Measurements from ENCODE around the gene CORO7. TPM values are rescaled to one million over a fixed set of nuclear protein-coding genes. Genes with fewer than 3 reads are reported as not detected.

The CORO7 gene
- polyA plus RNA-seq, 1 of the 3 experiments (the other 2 are of a cell fraction) = 25.8 TPM

- TF ChIP-seq USF2 (IDR thresholded peaks at IDR 0.05; ENCODE audit: borderline replicate concordance, low read depth, low read length) = no peak
- no peak for TF ChIP-seq RFX5 (IDR thresholded peaks at IDR 0.05; ENCODE audit: low read length)
Measured at GRCh38 chr16:4328782-4329775, 87.3 kb downstream of the CORO7 start (continued).

DNA sequence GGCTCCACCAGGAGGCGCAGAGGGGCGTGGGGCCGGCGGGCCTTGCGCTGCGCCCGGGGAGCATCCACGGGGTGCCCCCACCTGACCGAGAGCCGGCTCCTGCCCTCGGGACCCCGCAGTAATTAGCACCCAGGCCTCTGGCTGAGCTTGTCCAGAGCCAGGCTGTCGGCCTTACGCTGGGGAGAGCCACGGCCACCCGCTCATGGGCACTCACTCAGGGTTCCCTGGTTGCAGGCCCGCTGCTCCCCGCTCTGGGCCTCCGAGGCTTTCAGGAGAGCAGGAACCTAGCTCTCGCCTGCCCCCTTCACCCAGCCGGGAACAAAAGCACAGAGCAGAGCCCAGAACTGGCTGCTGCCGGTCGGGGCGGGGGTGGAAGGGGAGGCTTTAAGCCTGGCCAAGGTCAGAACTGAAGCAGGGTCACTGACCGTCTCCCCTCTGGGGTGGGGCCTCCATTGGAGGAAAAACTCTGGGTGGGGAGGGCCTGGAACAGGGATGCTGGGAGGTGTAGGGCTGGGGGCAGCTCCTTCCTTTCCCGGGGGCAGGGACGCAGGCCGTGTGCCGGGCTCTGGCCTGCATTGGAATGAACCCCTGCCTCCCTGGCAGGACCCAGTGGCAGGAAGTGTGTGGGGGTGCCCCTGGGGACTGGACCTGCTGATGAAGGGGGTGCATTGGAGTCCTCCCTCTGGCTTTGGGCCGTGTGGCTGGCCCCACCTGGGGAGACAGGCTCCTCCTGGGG is 88.2 kb downstream of the CORO7 start:
- Histone ChIP-seq H3F3A (replicated peaks; ENCODE audit: insufficient read depth) (peaks cover 12% of the 10 kb centered on the region), H2AFZ (ENCODE audit: low read depth) (no peak overlapping the region), H3K9me2 (no peaks in the 10 kb centered on the region), H3K36me3 (replicated peaks in 1 of 2; ENCODE audit: control insufficient read depth in 1 of 2, insufficient read depth in 2 of 2, low read length in 1 of 2) (peaks cover 0 to 11% of the 10 kb centered on the region in 2 experiments), H3K79me2 (ENCODE audit: insufficient read depth) (peaks cover 88% of the 10 kb centered on the region), H3K9me3 (no peaks in the 10 kb centered on the region), H3K4me3 (ENCODE audit: low read depth in 2 of 2, low read length in 1 of 2) (peak overlapping the region; percentile 12 to 39; a peak in 2 of 4 replicates), H4K20me1 (ENCODE audit: insufficient read depth) (peaks cover 63% of the 10 kb centered on the region), H3K27me3 (ENCODE audit: insufficient read depth) (no peaks in the 10 kb centered on the region), H3K27ac (ENCODE audit: low read depth in 2 of 2, low read length in 1 of 2) (peak overlapping the region; percentile 22 to 82), H3K4me2 (peak overlapping the region; percentile 66), H3K4me1 (ENCODE audit: control insufficient read depth in 1 of 2, insufficient read depth in 2 of 2, low read depth in 1 of 2, low read length in 1 of 2) (peaks cover 15 to 34% of the 10 kb centered on the region in 2 experiments; a peak in 3 of 4 replicates), H3K9ac (peak overlapping the region; percentile 23; the same call in 1 of the 2 replicates)
- ChIA-PET CTCF (interaction anchor here (0.6 to 14.9 kb wide), 25 partner anchors 11 to 646 kb away, joined by 3 to 281 read pairs (median 7); partner anchors contain the start of gene TFAP4), POLR2A (interaction anchor here (0.6 to 1.3 kb wide), 6 partner anchors 12 to 65 kb away, joined by 3 to 8 read pairs (median 4); no protein-coding TSS in a partner anchor)
- WGBS (ENCODE audit: low lambda C conversion rate) = 32% methylated on average over 12 of the region's 30 CpGs
- peak; percentile 95 for DNase-seq
- TF ChIP-seq, protein P1, sequence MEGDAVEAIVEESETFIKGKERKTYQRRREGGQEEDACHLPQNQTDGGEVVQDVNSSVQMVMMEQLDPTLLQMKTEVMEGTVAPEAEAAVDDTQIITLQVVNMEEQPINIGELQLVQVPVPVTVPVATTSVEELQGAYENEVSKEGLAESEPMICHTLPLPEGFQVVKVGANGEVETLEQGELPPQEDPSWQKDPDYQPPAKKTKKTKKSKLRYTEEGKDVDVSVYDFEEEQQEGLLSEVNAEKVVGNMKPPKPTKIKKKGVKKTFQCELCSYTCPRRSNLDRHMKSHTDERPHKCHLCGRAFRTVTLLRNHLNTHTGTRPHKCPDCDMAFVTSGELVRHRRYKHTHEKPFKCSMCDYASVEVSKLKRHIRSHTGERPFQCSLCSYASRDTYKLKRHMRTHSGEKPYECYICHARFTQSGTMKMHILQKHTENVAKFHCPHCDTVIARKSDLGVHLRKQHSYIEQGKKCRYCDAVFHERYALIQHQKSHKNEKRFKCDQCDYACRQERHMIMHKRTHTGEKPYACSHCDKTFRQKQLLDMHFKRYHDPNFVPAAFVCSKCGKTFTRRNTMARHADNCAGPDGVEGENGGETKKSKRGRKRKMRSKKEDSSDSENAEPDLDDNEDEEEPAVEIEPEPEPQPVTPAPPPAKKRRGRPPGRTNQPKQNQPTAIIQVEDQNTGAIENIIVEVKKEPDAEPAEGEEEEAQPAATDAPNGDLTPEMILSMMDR (IDR thresholded peaks at IDR 0.05) = peak; percentile 52
- TF ChIP-seq TAF1 (IDR thresholded peaks at IDR 0.05; ENCODE audit: borderline replicate concordance, low read depth, low read length) = 0 out of 2 replicates have a peak, but pooled peaks have one; percentile 18
- TF ChIP-seq RXRA (IDR thresholded peaks at IDR 0.05; ENCODE audit: borderline replicate concordance, low read depth) = no peak
- TF ChIP-seq GATA2 (CRISPR knock-in tag; IDR thresholded peaks at IDR 0.05) = no peak
- TF ChIP-seq EZH2phosphoT487 (IDR thresholded peaks at IDR 0.05; ENCODE audit: borderline replicate concordance, low read depth) = no peak
- TF ChIP-seq ELF1 (IDR thresholded peaks at IDR 0.05) = no peak
- TF ChIP-seq, protein P2, sequence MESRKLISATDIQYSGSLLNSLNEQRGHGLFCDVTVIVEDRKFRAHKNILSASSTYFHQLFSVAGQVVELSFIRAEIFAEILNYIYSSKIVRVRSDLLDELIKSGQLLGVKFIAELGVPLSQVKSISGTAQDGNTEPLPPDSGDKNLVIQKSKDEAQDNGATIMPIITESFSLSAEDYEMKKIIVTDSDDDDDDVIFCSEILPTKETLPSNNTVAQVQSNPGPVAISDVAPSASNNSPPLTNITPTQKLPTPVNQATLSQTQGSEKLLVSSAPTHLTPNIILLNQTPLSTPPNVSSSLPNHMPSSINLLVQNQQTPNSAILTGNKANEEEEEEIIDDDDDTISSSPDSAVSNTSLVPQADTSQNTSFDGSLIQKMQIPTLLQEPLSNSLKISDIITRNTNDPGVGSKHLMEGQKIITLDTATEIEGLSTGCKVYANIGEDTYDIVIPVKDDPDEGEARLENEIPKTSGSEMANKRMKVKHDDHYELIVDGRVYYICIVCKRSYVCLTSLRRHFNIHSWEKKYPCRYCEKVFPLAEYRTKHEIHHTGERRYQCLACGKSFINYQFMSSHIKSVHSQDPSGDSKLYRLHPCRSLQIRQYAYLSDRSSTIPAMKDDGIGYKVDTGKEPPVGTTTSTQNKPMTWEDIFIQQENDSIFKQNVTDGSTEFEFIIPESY (IDR thresholded peaks at IDR 0.05; ENCODE audit: borderline replicate concordance, low read depth) = no peak
- TF ChIP-seq, protein P3, sequence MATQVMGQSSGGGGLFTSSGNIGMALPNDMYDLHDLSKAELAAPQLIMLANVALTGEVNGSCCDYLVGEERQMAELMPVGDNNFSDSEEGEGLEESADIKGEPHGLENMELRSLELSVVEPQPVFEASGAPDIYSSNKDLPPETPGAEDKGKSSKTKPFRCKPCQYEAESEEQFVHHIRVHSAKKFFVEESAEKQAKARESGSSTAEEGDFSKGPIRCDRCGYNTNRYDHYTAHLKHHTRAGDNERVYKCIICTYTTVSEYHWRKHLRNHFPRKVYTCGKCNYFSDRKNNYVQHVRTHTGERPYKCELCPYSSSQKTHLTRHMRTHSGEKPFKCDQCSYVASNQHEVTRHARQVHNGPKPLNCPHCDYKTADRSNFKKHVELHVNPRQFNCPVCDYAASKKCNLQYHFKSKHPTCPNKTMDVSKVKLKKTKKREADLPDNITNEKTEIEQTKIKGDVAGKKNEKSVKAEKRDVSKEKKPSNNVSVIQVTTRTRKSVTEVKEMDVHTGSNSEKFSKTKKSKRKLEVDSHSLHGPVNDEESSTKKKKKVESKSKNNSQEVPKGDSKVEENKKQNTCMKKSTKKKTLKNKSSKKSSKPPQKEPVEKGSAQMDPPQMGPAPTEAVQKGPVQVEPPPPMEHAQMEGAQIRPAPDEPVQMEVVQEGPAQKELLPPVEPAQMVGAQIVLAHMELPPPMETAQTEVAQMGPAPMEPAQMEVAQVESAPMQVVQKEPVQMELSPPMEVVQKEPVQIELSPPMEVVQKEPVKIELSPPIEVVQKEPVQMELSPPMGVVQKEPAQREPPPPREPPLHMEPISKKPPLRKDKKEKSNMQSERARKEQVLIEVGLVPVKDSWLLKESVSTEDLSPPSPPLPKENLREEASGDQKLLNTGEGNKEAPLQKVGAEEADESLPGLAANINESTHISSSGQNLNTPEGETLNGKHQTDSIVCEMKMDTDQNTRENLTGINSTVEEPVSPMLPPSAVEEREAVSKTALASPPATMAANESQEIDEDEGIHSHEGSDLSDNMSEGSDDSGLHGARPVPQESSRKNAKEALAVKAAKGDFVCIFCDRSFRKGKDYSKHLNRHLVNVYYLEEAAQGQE (IDR thresholded peaks at IDR 0.05; ENCODE audit: low read depth, low read length) = no peak
- no peak for TF ChIP-seq GABPA (IDR thresholded peaks at IDR 0.05; ENCODE audit: low read depth)
- TF ChIP-seq MEF2A (IDR thresholded peaks at IDR 0.05; ENCODE audit: borderline replicate concordance, low read depth) = no peak
- no peak for TF ChIP-seq RCOR1 (IDR thresholded peaks at IDR 0.05; ENCODE audit: low read length)
- TF ChIP-seq TCF12 (IDR thresholded peaks at IDR 0.05) = no peak
- peak; percentile 43; the same call in 1 of the 2 replicates for TF ChIP-seq SMC3 (IDR thresholded peaks at IDR 0.05; ENCODE audit: low read depth, low read length)
- no peak for TF ChIP-seq USF2 (IDR thresholded peaks at IDR 0.05; ENCODE audit: borderline replicate concordance, low read depth, low read length)
- TF ChIP-seq, protein P4, sequence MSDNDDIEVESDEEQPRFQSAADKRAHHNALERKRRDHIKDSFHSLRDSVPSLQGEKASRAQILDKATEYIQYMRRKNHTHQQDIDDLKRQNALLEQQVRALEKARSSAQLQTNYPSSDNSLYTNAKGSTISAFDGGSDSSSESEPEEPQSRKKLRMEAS (IDR thresholded peaks at IDR 0.05; ENCODE audit: low read depth) = no peak
- TF ChIP-seq FOXJ3 (CRISPR knock-in tag; IDR thresholded peaks at IDR 0.05) = no peak

Data from SK-N-SH (cell line).